ENCODE measurements around the gene SLC6A1. TPM values are rescaled to one million over a fixed set of nuclear protein-coding genes. Genes with fewer than 3 reads are reported as not detected.

The SLC6A1 gene
- total and polyA plus RNA-seq, 2 donors: 5.3 to 50.0 TPM

DNA sequence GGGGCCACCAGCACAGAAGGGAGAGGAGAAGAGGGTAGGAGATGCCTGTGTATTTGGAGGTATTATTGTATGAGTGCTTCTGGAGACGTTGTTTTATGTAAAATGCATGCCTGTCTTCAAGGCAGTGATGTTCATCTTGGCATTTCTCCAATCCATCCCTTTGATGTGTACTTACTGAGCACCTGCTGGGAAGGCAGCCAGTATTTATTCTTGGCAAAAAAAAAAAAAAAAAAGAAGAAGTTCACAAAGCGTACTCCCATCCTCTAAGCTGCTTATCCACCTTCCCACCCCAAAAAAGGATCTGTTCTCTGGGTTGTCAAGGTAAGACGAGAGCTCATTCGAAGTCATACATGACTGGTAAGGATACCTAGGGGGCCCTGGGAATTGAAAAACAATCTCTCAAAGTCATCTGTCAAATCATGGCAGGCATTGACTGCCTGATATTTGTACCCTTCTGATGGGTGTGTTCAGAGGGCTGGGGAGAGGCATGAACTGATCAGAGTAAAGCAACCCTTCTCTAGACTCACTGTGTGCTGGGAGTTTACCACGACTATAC, 30.0 kb upstream of the SLC6A1 start:
- H3K36me3 ChIP-seq (ENCODE audit: control insufficient read depth in 2 of 2, insufficient read depth in 2 of 2, low read length in 1 of 2): no peaks in the 10 kb centered on the region
- no peak overlapping the region for H3K27ac ChIP-seq (ENCODE audit: low read depth in 1 of 2, low read length in 1 of 2)
- H3K4me1 ChIP-seq (ENCODE audit: control insufficient read depth in 2 of 2, insufficient read depth in 2 of 2, low read length in 2 of 2): peaks cover 0 to 5% of the 10 kb centered on the region in 2 donors
- peak in 1 of 9 donors; percentile 41 for DNase-seq (ENCODE audit: low read depth in 6 of 9, low spot score in 9 of 9)
- H3K4me3 ChIP-seq (ENCODE audit: low read length in 2 of 2): no peak overlapping the region
- no peaks in the 10 kb centered on the region for H3K9me3 ChIP-seq (ENCODE audit: control insufficient read depth in 2 of 2, insufficient read depth in 1 of 2, low read length in 1 of 2)
- no peaks in the 10 kb centered on the region for H3K27me3 ChIP-seq (ENCODE audit: control insufficient read depth in 2 of 2, insufficient read depth in 1 of 2, low read length in 1 of 2)
- WGBS: 57% methylated on average over 5 of the region's 5 CpGs

DNA sequence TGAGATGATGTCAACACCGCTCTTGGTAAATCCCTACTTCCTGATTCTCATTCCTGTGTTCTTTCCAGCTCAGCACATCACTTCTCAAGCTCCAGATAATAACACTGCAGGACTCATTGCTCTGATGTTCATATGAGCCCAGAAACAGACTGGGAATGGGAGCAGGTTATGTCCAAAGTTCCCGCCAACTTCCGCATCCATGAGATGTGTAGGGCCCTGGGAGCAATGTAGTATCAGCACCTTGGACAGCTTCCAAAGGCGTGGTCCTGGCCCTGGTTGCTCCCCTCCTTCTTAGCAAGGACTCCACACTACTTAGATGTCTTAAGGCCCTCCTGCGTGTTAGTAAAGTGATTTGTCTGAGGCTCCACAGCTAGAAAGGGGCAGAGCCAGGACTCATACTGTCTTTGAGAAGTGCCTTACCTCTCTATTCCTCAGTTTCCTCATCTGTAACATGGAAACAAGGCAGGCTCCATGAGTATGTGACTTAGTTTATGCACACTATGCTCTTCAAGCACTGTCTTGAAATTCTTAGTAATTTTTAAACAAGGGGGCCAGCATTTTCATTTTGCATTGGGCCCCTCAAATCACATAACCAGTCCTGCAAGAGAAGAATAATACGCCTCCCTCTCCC, 27.9 kb upstream of the SLC6A1 start:
- H3K27me3 ChIP-seq (ENCODE audit: control insufficient read depth in 2 of 2, insufficient read depth in 1 of 2, low read length in 1 of 2): no peaks in the 10 kb centered on the region
- no peak overlapping the region for H3K27ac ChIP-seq (ENCODE audit: low read depth in 1 of 2, low read length in 1 of 2)
- no peaks in the 10 kb centered on the region for H3K36me3 ChIP-seq (ENCODE audit: control insufficient read depth in 2 of 2, insufficient read depth in 2 of 2, low read length in 1 of 2)
- H3K4me3 ChIP-seq (ENCODE audit: low read length in 2 of 2): no peak overlapping the region
- no peaks in the 10 kb centered on the region for H3K4me1 ChIP-seq (ENCODE audit: control insufficient read depth in 2 of 2, insufficient read depth in 2 of 2, low read length in 2 of 2)
- DNase-seq (ENCODE audit: low read depth in 6 of 9, low spot score in 9 of 9): peak in 3 of 9 donors; percentile 15 to 33 (median 23)
- no peaks in the 10 kb centered on the region for H3K9me3 ChIP-seq (ENCODE audit: control insufficient read depth in 2 of 2, insufficient read depth in 1 of 2, low read length in 1 of 2)
- WGBS: 63% methylated on average over 6 of the region's 6 CpGs

DNA sequence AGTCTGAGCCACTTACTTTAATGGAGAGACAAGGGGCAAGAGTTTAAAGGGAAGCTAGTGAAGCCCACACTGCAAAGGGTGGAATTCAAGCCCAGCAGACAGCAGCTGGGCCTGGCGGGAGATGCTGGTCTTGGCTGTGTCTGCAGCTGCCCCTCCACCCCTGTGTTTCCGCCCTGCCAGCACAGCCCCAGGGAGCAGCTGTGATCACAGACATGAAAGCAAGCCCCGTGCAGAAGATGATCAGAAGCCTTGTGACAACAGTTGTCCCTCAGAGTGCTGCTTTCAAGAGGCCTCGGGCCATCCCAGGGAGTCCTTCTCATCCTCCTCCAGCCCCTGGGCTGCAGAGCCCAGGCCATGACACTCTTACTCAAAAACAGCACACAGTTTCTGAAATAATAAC, 24.1 kb upstream of the SLC6A1 start:
- Histone ChIP-seq H3K4me1 (ENCODE audit: control insufficient read depth in 2 of 2, insufficient read depth in 2 of 2, low read length in 2 of 2) (no peaks in the 10 kb centered on the region), H3K27me3 (ENCODE audit: control insufficient read depth in 2 of 2, insufficient read depth in 1 of 2, low read length in 1 of 2) (peaks cover 0 to 2% of the 10 kb centered on the region in 2 donors), H3K9me3 (ENCODE audit: control insufficient read depth in 2 of 2, insufficient read depth in 1 of 2, low read length in 1 of 2) (no peaks in the 10 kb centered on the region), H3K4me3 (ENCODE audit: low read length in 2 of 2) (no peak overlapping the region), H3K27ac (ENCODE audit: low read depth in 1 of 2, low read length in 1 of 2) (no peak overlapping the region), H3K36me3 (ENCODE audit: control insufficient read depth in 2 of 2, insufficient read depth in 2 of 2, low read length in 1 of 2) (no peaks in the 10 kb centered on the region)
- no peak for DNase-seq (ENCODE audit: low read depth in 6 of 9, low spot score in 9 of 9)
- WGBS: 40% methylated on average over 4 of the region's 4 CpGs

- Histone ChIP-seq H3K4me1 (ENCODE audit: control insufficient read depth in 2 of 2, insufficient read depth in 2 of 2, low read length in 2 of 2) (no peaks in the 10 kb centered on the region), H3K9me3 (ENCODE audit: control insufficient read depth in 2 of 2, insufficient read depth in 1 of 2, low read length in 1 of 2) (no peaks in the 10 kb centered on the region), H3K27me3 (ENCODE audit: control insufficient read depth in 2 of 2, insufficient read depth in 1 of 2, low read length in 1 of 2) (peaks cover 0 to 2% of the 10 kb centered on the region in 2 donors), H3K4me3 (ENCODE audit: low read length in 2 of 2) (no peak overlapping the region), H3K27ac (ENCODE audit: low read depth in 1 of 2, low read length in 1 of 2) (no peak overlapping the region), H3K36me3 (ENCODE audit: control insufficient read depth in 2 of 2, insufficient read depth in 2 of 2, low read length in 1 of 2) (no peaks in the 10 kb centered on the region)
- DNase-seq (ENCODE audit: low read depth in 6 of 9, low spot score in 9 of 9): no peak
- WGBS: 87% methylated on average over 5 of the region's 5 CpGs
Observed at GRCh38 chr3:10970306-10970960, 22.1 kb upstream of the SLC6A1 start.

DNA sequence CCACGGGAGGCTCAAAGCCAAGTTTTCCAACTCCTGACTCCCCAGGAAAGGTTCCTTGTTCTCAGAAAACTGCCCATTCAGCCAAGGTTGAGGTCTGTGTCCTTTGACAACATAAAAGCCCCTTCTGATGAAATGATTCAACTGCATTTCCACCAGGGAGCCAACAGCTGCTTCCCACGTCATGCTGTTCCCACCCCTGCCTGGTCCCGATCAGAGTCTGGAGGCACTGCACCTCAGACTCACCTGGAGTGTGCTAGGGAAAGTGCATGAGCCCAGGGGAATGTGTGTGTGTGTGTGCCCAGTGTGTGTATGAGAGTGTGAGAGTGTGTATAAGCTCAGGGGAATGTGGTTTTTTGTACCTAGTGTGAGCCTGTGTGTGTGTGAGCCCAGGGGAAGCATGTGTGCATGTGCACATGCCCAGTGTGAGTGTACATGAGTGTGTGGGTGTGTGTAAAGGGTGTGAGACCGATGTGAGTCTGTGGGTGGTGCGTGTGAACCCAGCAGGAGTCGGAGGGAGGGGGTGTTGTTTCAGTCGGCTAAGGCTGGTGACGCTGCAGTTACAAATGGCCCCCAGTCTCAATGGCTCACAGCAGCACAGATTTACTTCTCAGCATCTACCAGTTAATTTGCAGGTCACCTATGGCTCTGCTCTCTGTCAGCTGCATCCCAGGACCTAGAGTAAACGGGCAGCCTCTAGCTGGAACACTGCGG, 20.3 kb upstream of the SLC6A1 start:
- H3K27me3 ChIP-seq (ENCODE audit: control insufficient read depth in 2 of 2, insufficient read depth in 1 of 2, low read length in 1 of 2): peaks cover 0 to 2% of the 10 kb centered on the region in 2 donors
- no peak overlapping the region for H3K27ac ChIP-seq (ENCODE audit: low read depth in 1 of 2, low read length in 1 of 2)
- H3K4me3 ChIP-seq (ENCODE audit: low read length in 2 of 2): no peak overlapping the region
- no peak for DNase-seq (ENCODE audit: low read depth in 6 of 9, low spot score in 9 of 9)
- WGBS: 53% methylated on average over 10 of the region's 10 CpGs
- no peaks in the 10 kb centered on the region for H3K4me1 ChIP-seq (ENCODE audit: control insufficient read depth in 2 of 2, insufficient read depth in 2 of 2, low read length in 2 of 2)
- H3K9me3 ChIP-seq (ENCODE audit: control insufficient read depth in 2 of 2, insufficient read depth in 1 of 2, low read length in 1 of 2): no peaks in the 10 kb centered on the region
- H3K36me3 ChIP-seq (ENCODE audit: control insufficient read depth in 2 of 2, insufficient read depth in 2 of 2, low read length in 1 of 2): no peaks in the 10 kb centered on the region

DNA sequence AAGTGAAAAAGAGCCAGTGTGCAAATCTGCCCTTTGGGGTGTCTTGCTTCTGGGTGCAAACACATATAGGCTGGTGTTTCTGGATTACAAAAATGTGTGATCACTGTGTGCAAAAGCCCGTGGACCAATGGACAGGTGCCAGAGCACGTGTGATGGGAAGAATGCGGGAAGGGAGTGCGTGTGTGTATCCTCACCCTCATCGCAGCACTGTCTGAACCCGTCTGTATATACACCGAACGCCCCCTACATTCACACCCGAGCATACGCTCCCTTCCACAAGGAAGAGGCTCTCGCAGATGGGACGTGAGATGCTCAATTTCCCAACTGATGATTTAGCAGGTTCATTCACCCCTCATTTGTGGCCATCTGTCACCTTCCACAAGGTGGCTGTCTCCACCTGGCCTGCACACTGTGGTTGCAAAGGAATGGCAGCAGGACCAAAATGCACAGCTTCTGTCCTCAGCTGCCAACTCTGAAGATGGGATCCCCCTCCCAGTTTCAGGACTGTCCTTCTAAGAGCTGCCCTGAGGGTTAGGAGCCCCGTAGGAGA, 19.4 kb upstream of the SLC6A1 start:
- Histone ChIP-seq H3K27ac (ENCODE audit: low read depth in 1 of 2, low read length in 1 of 2) (no peak overlapping the region), H3K9me3 (ENCODE audit: control insufficient read depth in 2 of 2, insufficient read depth in 1 of 2, low read length in 1 of 2) (no peaks in the 10 kb centered on the region), H3K27me3 (ENCODE audit: control insufficient read depth in 2 of 2, insufficient read depth in 1 of 2, low read length in 1 of 2) (peaks cover 0 to 4% of the 10 kb centered on the region in 2 donors), H3K36me3 (ENCODE audit: control insufficient read depth in 2 of 2, insufficient read depth in 2 of 2, low read length in 1 of 2) (no peaks in the 10 kb centered on the region), H3K4me3 (ENCODE audit: low read length in 2 of 2) (no peak overlapping the region), H3K4me1 (ENCODE audit: control insufficient read depth in 2 of 2, insufficient read depth in 2 of 2, low read length in 2 of 2) (no peaks in the 10 kb centered on the region)
- WGBS: 83% methylated on average over 13 of the region's 13 CpGs
- DNase-seq (ENCODE audit: low read depth in 6 of 9, low spot score in 9 of 9): no peak

DNA sequence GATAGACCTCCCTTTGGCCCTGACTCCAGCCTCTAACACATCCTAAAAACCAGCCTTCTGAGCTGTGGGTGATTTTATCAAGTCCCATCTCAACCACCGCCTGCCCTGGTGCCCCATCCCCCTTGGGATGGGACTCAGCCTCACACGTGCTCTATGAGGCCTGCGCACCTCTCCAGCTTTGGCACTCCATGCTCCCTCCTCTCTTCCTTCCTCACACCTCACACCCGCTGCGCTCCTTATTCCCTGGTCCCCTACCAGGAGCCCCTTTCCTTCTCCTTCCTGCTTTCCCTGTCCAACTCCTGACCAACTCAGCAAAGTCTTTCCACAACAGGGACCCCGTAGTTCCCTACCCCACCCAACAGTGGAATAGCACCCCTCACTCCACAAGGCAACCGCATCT, 18.4 kb upstream of the SLC6A1 start:
- Histone ChIP-seq H3K36me3 (ENCODE audit: control insufficient read depth in 2 of 2, insufficient read depth in 2 of 2, low read length in 1 of 2) (no peaks in the 10 kb centered on the region), H3K4me3 (ENCODE audit: low read length in 2 of 2) (no peak overlapping the region), H3K9me3 (ENCODE audit: control insufficient read depth in 2 of 2, insufficient read depth in 1 of 2, low read length in 1 of 2) (no peaks in the 10 kb centered on the region), H3K27me3 (ENCODE audit: control insufficient read depth in 2 of 2, insufficient read depth in 1 of 2, low read length in 1 of 2) (peaks cover 0 to 4% of the 10 kb centered on the region in 2 donors), H3K4me1 (ENCODE audit: control insufficient read depth in 2 of 2, insufficient read depth in 2 of 2, low read length in 2 of 2) (no peaks in the 10 kb centered on the region), H3K27ac (ENCODE audit: low read depth in 1 of 2, low read length in 1 of 2) (no peak overlapping the region)
- 80% methylated on average over 7 of the region's 7 CpGs for WGBS
- no peak for DNase-seq (ENCODE audit: low read depth in 6 of 9, low spot score in 9 of 9)

DNA sequence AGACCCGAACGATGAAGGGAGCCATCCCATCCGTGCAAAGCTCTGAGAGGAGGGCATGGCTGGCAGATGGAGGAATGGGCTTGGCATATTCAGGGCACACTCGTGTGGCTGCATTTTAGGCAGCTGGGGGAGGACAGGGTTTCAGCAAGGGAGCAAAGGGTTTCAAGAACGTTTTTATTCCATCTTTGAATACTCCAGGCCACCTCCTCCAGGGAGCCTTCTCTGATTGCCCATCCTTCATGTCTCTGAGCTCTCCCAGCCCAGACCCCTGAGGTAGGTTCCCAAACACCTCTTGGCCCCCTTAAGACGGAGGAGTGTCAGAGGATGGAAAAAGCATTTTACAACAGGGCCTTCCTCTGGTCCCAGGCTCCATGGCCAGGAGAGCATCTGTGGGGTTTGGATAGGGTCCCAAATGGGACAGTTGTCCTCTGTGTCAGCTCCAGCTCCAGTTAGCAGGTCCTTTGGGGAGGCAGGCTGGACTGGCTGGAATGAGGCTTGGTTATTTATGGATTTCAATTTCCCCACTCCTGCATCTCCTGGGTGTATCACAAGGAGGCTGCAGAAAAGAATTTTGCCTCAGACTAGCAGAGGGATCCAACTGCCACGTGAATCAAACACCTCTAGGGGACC, 17.7 kb upstream of the SLC6A1 start:
- no peaks in the 10 kb centered on the region for H3K36me3 ChIP-seq (ENCODE audit: control insufficient read depth in 2 of 2, insufficient read depth in 2 of 2, low read length in 1 of 2)
- H3K27ac ChIP-seq (ENCODE audit: low read depth in 1 of 2, low read length in 1 of 2): no peak overlapping the region
- no peak overlapping the region for H3K4me3 ChIP-seq (ENCODE audit: low read length in 2 of 2)
- H3K4me1 ChIP-seq (ENCODE audit: control insufficient read depth in 2 of 2, insufficient read depth in 2 of 2, low read length in 2 of 2): no peaks in the 10 kb centered on the region
- H3K9me3 ChIP-seq (ENCODE audit: control insufficient read depth in 2 of 2, insufficient read depth in 1 of 2, low read length in 1 of 2): no peaks in the 10 kb centered on the region
- WGBS: 80% methylated on average over 7 of the region's 7 CpGs
- peaks cover 0 to 4% of the 10 kb centered on the region in 2 donors for H3K27me3 ChIP-seq (ENCODE audit: control insufficient read depth in 2 of 2, insufficient read depth in 1 of 2, low read length in 1 of 2)
- DNase-seq (ENCODE audit: low read depth in 6 of 9, low spot score in 9 of 9): no peak
